ENCODE results near the gene ZFP69. TPM values are rescaled to one million over a fixed set of nuclear protein-coding genes. Genes with fewer than 3 reads are reported as not detected.
"Not testable (repeated sequence)": the region's sequence is repeated elsewhere in the genome, so short reads cannot be mapped to it uniquely, and the experiment has no call there.

Gene ZFP69
- total RNA-seq, 2 donors from 2014 or later: 0.66 to 1.3 TPM

DNA sequence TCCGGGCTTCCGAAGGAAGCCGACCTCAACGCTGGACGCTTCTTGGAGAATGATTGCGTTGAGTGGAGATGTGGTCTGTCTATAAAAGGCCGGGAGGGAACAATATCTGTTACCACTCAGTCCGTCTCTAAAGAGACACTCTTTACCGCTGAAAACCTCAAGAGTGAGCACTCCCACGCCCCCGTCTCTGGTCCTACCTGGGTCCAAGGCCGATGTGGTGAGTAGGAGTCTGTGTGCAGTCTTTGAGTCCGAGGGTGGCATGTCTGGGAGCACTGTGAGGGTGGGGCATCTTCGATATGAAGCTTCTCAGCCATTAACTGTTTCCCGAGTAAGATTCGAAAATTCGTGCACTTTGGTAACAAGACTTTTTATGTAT, 576 bp downstream of the ZFP69 start:
- Histone ChIP-seq H3K4me3 (peak overlapping the region; percentile 76 to 85), H3K27ac (peak overlapping the region in 3 of 4 donors; percentile 49 to 68 (median 60))
- intact Hi-C loops (cut with DNase I): no loop called here

DNA sequence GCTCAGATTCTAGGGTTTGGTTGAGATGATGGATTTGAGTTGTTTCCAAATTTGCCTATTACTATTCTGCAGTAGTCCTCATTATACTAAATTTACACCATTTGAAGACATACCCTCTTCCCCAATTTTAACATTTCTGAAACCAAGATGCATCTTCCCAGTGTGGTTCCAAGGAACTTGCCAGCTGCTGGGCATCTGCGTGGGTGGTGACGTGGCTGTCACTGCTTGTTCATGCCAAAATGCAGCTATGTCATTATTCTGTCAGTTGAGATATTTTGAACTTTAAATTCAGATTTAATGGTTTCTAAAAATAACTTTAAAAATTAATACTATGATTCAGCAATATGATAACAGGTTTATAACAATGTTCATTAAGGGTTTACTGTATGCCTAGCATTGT, 1.2 kb downstream of the ZFP69 start:
- H3K4me3 ChIP-seq: no peak overlapping the region
- DNase-seq: no peak
- TF ChIP-seq POLR2A (IDR thresholded peaks at IDR 0.05): no peak
- no peak for TF ChIP-seq CTCF (IDR thresholded peaks at IDR 0.05)
- no peaks in the 10 kb centered on the region for H3K9me3 ChIP-seq
- intact Hi-C loops (cut with DNase I): no loop called here
- peaks cover 8% of the 10 kb centered on the region for H3K4me1 ChIP-seq
- WGBS, 2 donors: 28 to 33% methylated on average over 2 of the region's 2 CpGs
- no peak overlapping the region for H3K27ac ChIP-seq
- no peaks in the 10 kb centered on the region for H3K27me3 ChIP-seq
- H3K36me3 ChIP-seq (replicated peaks in 1 of 2; ENCODE audit: insufficient read depth in 1 of 2, low read depth in 2 of 2): no peaks in the 10 kb centered on the region
- ATAC-seq: no peak

More for the DNA sequence above, 576 bp downstream of the ZFP69 start:
- Histone ChIP-seq H3K9me3 (no peaks in the 10 kb centered on the region), H3K4me1 (peaks cover 8% of the 10 kb centered on the region), H3K36me3 (replicated peaks in 1 of 2; ENCODE audit: insufficient read depth in 1 of 2, low read depth in 2 of 2) (no peaks in the 10 kb centered on the region), H3K27me3 (no peaks in the 10 kb centered on the region)
- TF ChIP-seq CTCF (IDR thresholded peaks at IDR 0.05): no peak
- no peak for TF ChIP-seq POLR2A (IDR thresholded peaks at IDR 0.05)
- ATAC-seq (peak; percentile 34), DNase-seq (peak in 2 of 4 donors; percentile 14)
- 1 to 2% methylated on average over 7 to 17 of the region's 17 CpGs for WGBS, 2 donors

DNA sequence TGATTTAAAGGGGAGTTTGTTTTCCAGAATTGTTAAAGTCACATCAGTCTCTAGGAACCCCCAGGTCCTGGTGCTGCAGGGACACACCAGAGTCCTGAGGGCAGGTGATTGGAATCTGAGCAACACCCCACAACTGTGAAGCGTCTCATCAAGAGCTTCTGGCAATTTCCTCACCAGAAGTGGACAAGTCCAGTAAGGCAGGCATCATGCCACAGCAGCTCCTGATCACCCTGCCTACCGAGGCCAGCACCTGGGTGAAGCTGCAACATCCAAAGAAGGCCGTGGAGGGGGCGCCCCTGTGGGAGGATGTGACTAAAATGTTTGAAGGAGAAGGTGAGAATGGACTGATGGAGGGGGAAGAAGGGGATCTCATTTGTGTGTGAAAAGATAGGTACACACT, 2.1 kb downstream of the ZFP69 start:
- intact Hi-C loops (cut with DNase I): no loop called here
- ATAC-seq (no peak), DNase-seq (no peak)
- TF ChIP-seq POLR2A (IDR thresholded peaks at IDR 0.05) (no peak), CTCF (IDR thresholded peaks at IDR 0.05) (no peak)
- Histone ChIP-seq H3K9me3 (no peaks in the 10 kb centered on the region), H3K36me3 (replicated peaks in 1 of 2; ENCODE audit: insufficient read depth in 1 of 2, low read depth in 2 of 2) (no peaks in the 10 kb centered on the region), H3K4me3 (no peak overlapping the region), H3K4me1 (peaks cover 8% of the 10 kb centered on the region), H3K27me3 (no peaks in the 10 kb centered on the region), H3K27ac (no peak overlapping the region)
- 85 to 91% methylated on average over 3 to 4 of the region's 4 CpGs for WGBS, 2 donors

DNA sequence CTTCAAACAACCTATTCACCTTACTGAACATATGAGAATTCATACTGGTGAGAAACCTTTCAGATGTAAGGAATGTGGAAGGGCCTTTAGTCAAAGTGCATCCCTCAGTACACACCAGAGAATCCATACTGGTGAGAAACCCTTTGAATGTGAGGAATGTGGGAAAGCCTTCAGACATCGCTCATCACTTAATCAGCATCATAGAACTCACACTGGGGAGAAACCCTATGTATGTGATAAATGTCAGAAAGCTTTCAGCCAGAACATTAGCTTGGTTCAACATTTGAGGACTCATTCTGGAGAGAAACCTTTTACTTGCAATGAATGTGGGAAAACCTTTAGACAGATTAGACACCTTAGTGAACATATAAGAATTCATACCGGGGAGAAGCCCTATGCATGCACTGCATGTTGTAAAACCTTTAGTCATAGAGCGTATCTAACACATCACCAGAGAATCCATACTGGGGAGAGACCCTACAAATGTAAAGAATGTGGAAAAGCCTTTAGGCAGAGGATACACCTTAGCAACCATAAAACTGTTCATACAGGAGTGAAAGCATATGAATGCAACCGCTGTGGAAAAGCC, 18.3 kb downstream of the ZFP69 start:
- H3K9me3 ChIP-seq: peaks cover 0 to 24% (median 0%) of the 10 kb centered on the region in 3 donors

DNA sequence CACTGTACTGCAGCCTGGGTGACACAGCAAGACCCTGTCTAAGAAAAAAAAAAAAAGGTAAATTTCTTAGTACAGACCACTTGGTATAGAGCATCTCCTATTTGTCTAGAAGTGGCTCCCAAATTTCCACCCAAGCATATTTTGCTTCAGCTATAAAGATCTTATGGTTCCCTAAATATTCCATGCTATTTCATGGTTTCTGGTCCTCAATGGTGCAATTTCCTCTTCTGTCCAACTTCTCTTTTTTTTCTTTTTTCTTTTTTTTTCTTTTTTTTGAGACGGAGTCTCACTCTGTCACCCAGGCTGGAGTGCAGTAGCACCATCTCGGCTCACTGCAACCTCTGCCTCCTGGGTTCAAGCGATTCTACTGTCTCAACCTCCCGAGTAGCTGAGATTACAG, 25.6 kb downstream of the ZFP69 start:
- H3K27me3 ChIP-seq; intact Hi-C loops (cut with DNase I); H3K4me3 ChIP-seq; DNase-seq; H3K27ac ChIP-seq; ATAC-seq; H3K4me1 ChIP-seq; H3K36me3 ChIP-seq (replicated peaks in 1 of 2; ENCODE audit: insufficient read depth in 1 of 2, low read depth in 2 of 2): not testable (repeated sequence)
- 91 to 98% methylated on average over 4 of the region's 4 CpGs for WGBS, 2 donors
- peaks cover 0 to 18% (median 0%) of the 10 kb centered on the region in 3 donors for H3K9me3 ChIP-seq

More for the DNA sequence above, 18.3 kb downstream of the ZFP69 start:
- H3K27ac ChIP-seq: no peak overlapping the region
- no peaks in the 10 kb centered on the region for H3K4me1 ChIP-seq
- 94 to 98% methylated on average over 4 of the region's 4 CpGs for WGBS, 2 donors
- DNase-seq (no peak), ATAC-seq (no peak)
- H3K4me3 ChIP-seq: no peak overlapping the region
- peaks cover 14 to 16% of the 10 kb centered on the region in 2 donors for H3K36me3 ChIP-seq (replicated peaks in 1 of 2; ENCODE audit: insufficient read depth in 1 of 2, low read depth in 2 of 2)
- intact Hi-C loops (cut with DNase I): no loop called here
- H3K27me3 ChIP-seq: no peaks in the 10 kb centered on the region
- TF ChIP-seq POLR2A (IDR thresholded peaks at IDR 0.05): no peak
- TF ChIP-seq CTCF (IDR thresholded peaks at IDR 0.05): no peak

Measured in body of pancreas (tissue), 4 donors.